Mesendoderm (in vitro differentiated cells): ENCODE results near the gene WDFY1.
A peak's percentile ranks its signal among the peaks of the same experiment; 100 is the strongest.

Source experiments
- DNase-seq: peaks from one replicate; pipeline ENCODE4 v3.0.0; 2013
- H2AK5ac ChIP-seq: 2 replicates; pipeline ENCODE4 v1.6.1; 2013; ENCODE audit warnings: low read length, inconsistent platforms
- H2BK120ac ChIP-seq: 2 replicates; pipeline ENCODE4 v1.6.1; 2013; ENCODE audit warnings: low read depth, mild to moderate bottlenecking, low read length, moderate library complexity, mixed read lengths
- H2BK15ac ChIP-seq: replicated peaks from 2 replicates; pipeline ENCODE4 v1.6.1; 2013; ENCODE audit warnings: low read depth, mild to moderate bottlenecking, moderate library complexity
- H2BK5ac ChIP-seq: 2 replicates; pipeline ENCODE4 v1.6.1; 2013; ENCODE audit warnings: low read length, inconsistent platforms
- H3K18ac ChIP-seq: 2 replicates; pipeline ENCODE4 v1.6.1; 2013; ENCODE audit warnings: mild to moderate bottlenecking, low read length, mixed read lengths
- H3K23ac ChIP-seq: one replicate; pipeline ENCODE4 v1.6.1; 2013; ENCODE audit warnings: low read length
- H3K27ac ChIP-seq: 2 replicates; pipeline ENCODE4 v1.5.1; 2013; ENCODE audit warnings: low read depth, mild to moderate bottlenecking, inconsistent platforms, low read length, moderate library complexity
- H3K27me3 ChIP-seq: 2 replicates; pipeline ENCODE4 v1.6.1; 2013; ENCODE audit warnings: low read length, control low read depth, mild to moderate bottlenecking, inconsistent platforms; ENCODE audit not compliant: insufficient read depth, poor library complexity
- H3K36me3 ChIP-seq: 2 replicates; pipeline ENCODE4 v1.6.1; 2013; ENCODE audit warnings: low read length, inconsistent platforms; ENCODE audit not compliant: control insufficient read depth, insufficient read depth
- H3K4ac ChIP-seq: one replicate; pipeline ENCODE4 v1.6.1; 2013; ENCODE audit warnings: low read depth, mild to moderate bottlenecking, low read length, moderate library complexity
- H3K4me1 ChIP-seq: 2 replicates; pipeline ENCODE4 v1.6.1; 2013; ENCODE audit warnings: low read depth, low read length, inconsistent platforms; ENCODE audit not compliant: control insufficient read depth
- H3K4me2 ChIP-seq: 2 replicates; pipeline ENCODE4 v1.6.1; 2013; ENCODE audit warnings: low read length
- H3K4me3 ChIP-seq: 2 replicates; pipeline ENCODE4 v1.5.1; 2013; ENCODE audit warnings: mild to moderate bottlenecking, low read length
- H3K56ac ChIP-seq: one replicate; pipeline ENCODE4 v1.6.1; 2013; ENCODE audit warnings: low read length
- H3K79me1 ChIP-seq: 2 replicates; pipeline ENCODE4 v1.6.1; 2013; ENCODE audit warnings: low read length, inconsistent platforms
- H3K79me2 ChIP-seq: 2 replicates; pipeline ENCODE4 v1.6.1; 2013; ENCODE audit warnings: mild to moderate bottlenecking, low read length; ENCODE audit not compliant: control insufficient read depth, insufficient read depth
- H3K9ac ChIP-seq: 2 replicates; pipeline ENCODE4 v1.6.1; 2013; ENCODE audit warnings: low read length, inconsistent platforms
- H4K5ac ChIP-seq: one replicate; pipeline ENCODE4 v1.6.1; 2013; ENCODE audit warnings: low read length
- H4K8ac ChIP-seq: one replicate; pipeline ENCODE4 v1.6.1; 2013; ENCODE audit warnings: low read depth, mild to moderate bottlenecking, control low read depth, low read length, moderate library complexity
- WGBS: extraction: QIAGEN DNeasy Blood & Tissue Kit; methylation state at CpG from one replicate; pipeline ENCODE4 v1.1.7; 2013; ENCODE audit warnings: low lambda C conversion rate, missing lambda C conversion rate; ENCODE audit not compliant: insufficient coverage; ENCODE audit errors: extremely low coverage; 5-methylcytosine and 5-hydroxymethylcytosine counted together

The WDFY1 gene

DNA sequence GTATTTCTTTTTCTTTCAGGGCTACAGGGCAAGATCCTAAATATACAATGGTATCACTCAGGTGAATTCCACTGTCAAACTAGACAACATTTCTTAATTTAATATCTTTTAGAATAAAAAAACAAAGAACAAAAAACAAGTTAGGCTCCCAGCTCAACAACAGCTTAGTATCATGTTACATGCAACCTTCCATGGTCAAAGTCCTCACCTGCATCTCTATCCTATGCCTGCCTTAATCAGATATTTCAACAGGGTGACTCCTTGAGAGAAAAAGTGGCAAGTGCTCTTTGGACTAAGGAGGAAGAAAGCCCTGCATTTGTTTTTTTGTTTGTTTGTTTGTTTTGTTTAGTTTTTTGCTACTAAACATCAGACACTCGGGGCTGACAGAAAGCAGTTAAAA, 50.2 kb downstream of the WDFY1 start:
- H3K23ac ChIP-seq = no peak overlapping the region
- no peaks in the 10 kb centered on the region for H3K27me3 ChIP-seq
- H3K36me3 ChIP-seq = peaks cover 6% of the 10 kb centered on the region
- H2AK5ac ChIP-seq = no peak overlapping the region
- H4K8ac ChIP-seq = no peak overlapping the region
- H3K18ac ChIP-seq = no peak overlapping the region
- H2BK15ac ChIP-seq = no peak overlapping the region
- no peak overlapping the region for H3K4me3 ChIP-seq
- whole genome bisulfite sequencing = no CpG with 5 or more reads among the region's 1 CpG
- DNase-seq = no peak
- no peaks in the 10 kb centered on the region for H3K4me1 ChIP-seq
- no peak overlapping the region for H3K56ac ChIP-seq
- H3K79me2 ChIP-seq = no peaks in the 10 kb centered on the region
- no peak overlapping the region for H2BK5ac ChIP-seq
- H4K5ac ChIP-seq = no peak overlapping the region
- no peak overlapping the region for H2BK120ac ChIP-seq
- no peak overlapping the region for H3K27ac ChIP-seq
- no peak overlapping the region for H3K4ac ChIP-seq
- no peak overlapping the region for H3K9ac ChIP-seq
- H3K79me1 ChIP-seq = no peaks in the 10 kb centered on the region
- no peak overlapping the region for H3K4me2 ChIP-seq

DNA sequence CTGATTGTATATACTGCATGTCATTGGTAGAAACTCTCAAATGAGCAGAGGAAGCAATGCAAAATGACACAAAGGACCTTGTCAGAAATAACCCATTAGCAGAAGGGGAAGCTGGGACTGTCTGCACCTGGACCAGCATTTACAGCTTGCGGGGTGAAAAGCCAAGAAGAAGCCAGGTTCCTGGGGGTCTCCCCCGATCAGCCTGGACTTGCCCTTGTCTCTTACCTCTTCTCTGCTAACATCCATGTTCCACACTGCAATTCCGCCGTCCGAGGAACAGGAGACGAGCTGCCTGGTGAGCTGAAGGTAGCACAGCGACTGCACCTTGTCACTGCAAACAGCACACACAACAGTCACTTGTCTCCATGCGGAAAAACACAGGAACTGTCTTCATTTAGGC, 51.1 kb downstream of the WDFY1 start:
- H3K56ac ChIP-seq = no peak overlapping the region
- no peaks in the 10 kb centered on the region for H3K4me1 ChIP-seq
- no peak overlapping the region for H3K4ac ChIP-seq
- peaks cover 8% of the 10 kb centered on the region for H3K36me3 ChIP-seq
- H4K5ac ChIP-seq = no peak overlapping the region
- peak overlapping the region; percentile 45 for H3K23ac ChIP-seq
- H3K27ac ChIP-seq = no peak overlapping the region
- no CpG with 5 or more reads among the region's 8 CpGs for WGBS
- H3K9ac ChIP-seq = no peak overlapping the region
- H2AK5ac ChIP-seq = no peak overlapping the region
- no peaks in the 10 kb centered on the region for H3K79me2 ChIP-seq
- H3K4me2 ChIP-seq = no peak overlapping the region
- H2BK15ac ChIP-seq = no peak overlapping the region
- H3K27me3 ChIP-seq = no peaks in the 10 kb centered on the region
- H3K18ac ChIP-seq = no peak overlapping the region
- DNase-seq = no peak
- no peaks in the 10 kb centered on the region for H3K79me1 ChIP-seq
- H2BK120ac ChIP-seq = no peak overlapping the region
- H2BK5ac ChIP-seq = no peak overlapping the region
- no peak overlapping the region for H4K8ac ChIP-seq
- H3K4me3 ChIP-seq = no peak overlapping the region

DNA sequence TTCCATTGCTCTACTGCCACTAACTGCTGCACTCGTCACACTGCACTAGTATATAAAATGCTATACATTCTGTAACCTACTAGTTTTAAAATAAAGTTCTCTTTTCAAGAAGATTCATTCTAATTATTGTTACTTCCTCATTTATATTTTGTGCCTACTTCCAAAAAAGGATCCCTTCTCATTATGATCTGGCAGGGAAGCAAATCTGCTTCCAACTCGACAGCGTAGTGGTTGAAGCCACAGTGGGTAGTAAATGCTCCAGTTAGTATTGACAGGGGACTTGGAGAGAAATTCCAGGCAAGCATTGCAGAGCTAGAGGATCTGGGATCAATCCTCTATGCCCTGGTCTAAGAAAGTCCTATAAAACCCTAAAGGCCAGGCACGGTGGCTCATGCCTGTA, 54.4 kb downstream of the WDFY1 start:
- H2BK15ac ChIP-seq = no peak overlapping the region
- H3K23ac ChIP-seq = no peak overlapping the region
- H3K27ac ChIP-seq = no peak overlapping the region
- H3K18ac ChIP-seq = no peak overlapping the region
- no peak overlapping the region for H3K4me2 ChIP-seq
- no peaks in the 10 kb centered on the region for H3K79me2 ChIP-seq
- no peaks in the 10 kb centered on the region for H3K79me1 ChIP-seq
- no peak overlapping the region for H4K5ac ChIP-seq
- H3K4me3 ChIP-seq = no peak overlapping the region
- no peak overlapping the region for H3K56ac ChIP-seq
- H3K36me3 ChIP-seq = peaks cover 6% of the 10 kb centered on the region
- H4K8ac ChIP-seq = no peak overlapping the region
- no peaks in the 10 kb centered on the region for H3K4me1 ChIP-seq
- H3K9ac ChIP-seq = no peak overlapping the region
- no peak overlapping the region for H2AK5ac ChIP-seq
- no peak overlapping the region for H3K4ac ChIP-seq
- H2BK120ac ChIP-seq = no peak overlapping the region
- H2BK5ac ChIP-seq = no peak overlapping the region
- H3K27me3 ChIP-seq = no peaks in the 10 kb centered on the region
- no CpG with 5 or more reads among the region's 4 CpGs for WGBS
- DNase-seq = no peak

DNA sequence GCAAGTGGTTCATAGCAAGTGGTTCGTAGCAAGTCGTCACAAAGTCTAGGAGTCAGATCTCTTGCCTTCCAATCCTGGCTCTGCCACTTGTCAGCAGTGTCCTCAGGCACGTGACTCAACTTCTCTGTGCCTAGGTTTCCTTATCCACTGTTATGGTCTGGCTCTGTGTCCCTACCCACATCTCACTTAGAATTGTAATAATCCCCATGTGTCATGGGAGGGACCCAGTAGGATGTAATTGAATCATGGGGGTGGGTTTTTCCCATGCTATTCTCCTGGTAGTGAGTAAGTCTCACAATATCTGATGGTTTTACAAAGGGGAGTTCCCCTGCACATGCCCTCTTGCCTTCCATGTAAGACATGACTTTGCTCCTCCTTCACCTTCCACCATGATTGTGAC, 55.9 kb downstream of the WDFY1 start:
- H4K8ac ChIP-seq = no peak overlapping the region
- no peak for DNase-seq
- no peak overlapping the region for H2BK120ac ChIP-seq
- H3K4me1 ChIP-seq = no peaks in the 10 kb centered on the region
- H2BK15ac ChIP-seq = no peak overlapping the region
- H3K18ac ChIP-seq = no peak overlapping the region
- H3K36me3 ChIP-seq = peaks cover 6% of the 10 kb centered on the region
- H2BK5ac ChIP-seq = no peak overlapping the region
- H3K56ac ChIP-seq = no peak overlapping the region
- WGBS = no CpG with 5 or more reads among the region's 3 CpGs
- no peak overlapping the region for H3K23ac ChIP-seq
- no peak overlapping the region for H3K27ac ChIP-seq
- H2AK5ac ChIP-seq = no peak overlapping the region
- H3K4ac ChIP-seq = no peak overlapping the region
- no peak overlapping the region for H3K4me3 ChIP-seq
- H3K27me3 ChIP-seq = no peaks in the 10 kb centered on the region
- H3K9ac ChIP-seq = no peak overlapping the region
- H3K79me2 ChIP-seq = no peaks in the 10 kb centered on the region
- H3K79me1 ChIP-seq = no peaks in the 10 kb centered on the region
- H3K4me2 ChIP-seq = no peak overlapping the region
- H4K5ac ChIP-seq = no peak overlapping the region

DNA sequence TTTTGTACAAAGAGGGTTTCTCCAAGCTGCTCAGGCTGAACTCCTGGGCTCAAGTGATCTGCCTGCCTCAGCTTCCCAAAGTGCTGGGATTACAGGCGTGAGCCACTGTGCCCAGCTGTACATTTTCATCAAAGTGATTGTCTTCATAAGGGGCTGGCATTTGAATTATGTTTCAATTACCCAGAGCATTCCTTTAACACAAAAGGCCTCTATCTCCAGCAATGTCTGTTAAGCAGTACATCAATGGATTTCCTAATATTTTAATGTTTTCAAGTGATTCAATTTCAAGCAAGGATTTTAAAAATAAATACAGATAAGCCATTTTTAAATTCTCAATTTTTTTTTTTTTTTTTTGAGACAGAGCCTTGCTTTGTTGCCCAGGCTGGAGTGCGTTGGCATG, 56.9 kb downstream of the WDFY1 start:
- H2BK15ac ChIP-seq = no peak overlapping the region
- no peak overlapping the region for H3K9ac ChIP-seq
- H2BK5ac ChIP-seq = no peak overlapping the region
- no CpG with 5 or more reads among the region's 2 CpGs for WGBS
- no peak overlapping the region for H3K27ac ChIP-seq
- no peak overlapping the region for H3K4me2 ChIP-seq
- H4K8ac ChIP-seq = no peak overlapping the region
- H3K4me1 ChIP-seq = no peaks in the 10 kb centered on the region
- H3K23ac ChIP-seq = no peak overlapping the region
- no peak overlapping the region for H3K18ac ChIP-seq
- H2AK5ac ChIP-seq = no peak overlapping the region
- H3K79me2 ChIP-seq = no peaks in the 10 kb centered on the region
- no peak overlapping the region for H2BK120ac ChIP-seq
- H3K4me3 ChIP-seq = no peak overlapping the region
- DNase-seq = no peak
- H3K27me3 ChIP-seq = no peaks in the 10 kb centered on the region
- H3K4ac ChIP-seq = no peak overlapping the region
- peaks cover 2% of the 10 kb centered on the region for H3K36me3 ChIP-seq
- no peak overlapping the region for H3K56ac ChIP-seq
- H4K5ac ChIP-seq = no peak overlapping the region
- no peaks in the 10 kb centered on the region for H3K79me1 ChIP-seq

DNA sequence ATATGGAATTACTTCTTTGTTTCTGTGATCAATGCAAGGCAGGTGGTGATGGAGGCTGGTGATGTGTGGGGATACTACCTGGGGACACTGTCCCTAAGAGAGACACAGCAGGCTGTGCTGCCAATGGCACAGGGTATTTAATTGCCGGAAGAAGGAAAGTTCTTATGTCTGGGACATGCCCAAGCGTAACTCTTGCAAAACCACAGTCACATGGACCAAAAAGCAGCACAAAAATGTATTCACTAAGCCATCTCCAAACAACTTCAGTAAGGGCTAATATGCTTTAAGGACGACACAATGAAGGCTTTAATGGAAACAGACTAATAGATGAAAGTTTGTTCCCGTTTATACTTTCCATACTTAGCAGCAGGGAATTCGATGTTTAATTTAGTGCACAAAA, 58.0 kb downstream of the WDFY1 start:
- Histone ChIP-seq H3K18ac (no peak overlapping the region), H2BK120ac (no peak overlapping the region), H3K79me1 (no peaks in the 10 kb centered on the region), H3K4me2 (no peak overlapping the region), H3K79me2 (no peaks in the 10 kb centered on the region), H3K4ac (no peak overlapping the region), H3K27me3 (no peaks in the 10 kb centered on the region), H4K8ac (no peak overlapping the region), H4K5ac (no peak overlapping the region), H3K56ac (no peak overlapping the region), H2BK15ac (no peak overlapping the region), H3K9ac (no peak overlapping the region), H3K27ac (no peak overlapping the region), H2BK5ac (no peak overlapping the region), H3K4me3 (no peak overlapping the region), H2AK5ac (no peak overlapping the region), H3K36me3 (peaks cover 2% of the 10 kb centered on the region), H3K4me1 (no peaks in the 10 kb centered on the region), H3K23ac (no peak overlapping the region)
- no peak for DNase-seq
- WGBS = no CpG with 5 or more reads among the region's 5 CpGs
